NAMALWA (cell line): ENCODE data around the gene WASHC2A.
"Not testable (repeated sequence)": the region's sequence is repeated elsewhere in the genome, so short reads cannot be mapped to it uniquely, and the experiment has no call there.

Experiments used
- DNase-seq: peaks from one replicate; pipeline ENCODE4 v3.0.0-alpha.2; 2015; ENCODE audit warnings: low spot score

Gene WASHC2A

GRCh38 chr10:50067546-50068351, at the start of gene WASHC2A:
Gene WASHC2A, plus strand, starts transcription at chr10:50067954. Its CDS starts 52 bp downstream, at chr10:50068006.
- DNase-seq, result peak; percentile 61

GRCh38 chr10:50019279-50019678, 48.5 kb upstream of the WASHC2A start:
- DNase-seq, result not testable (repeated sequence)

- DNase-seq, result not testable (repeated sequence)
Measured at GRCh38 chr10:50020451-50021024, 47.2 kb upstream of the WASHC2A start.

GRCh38 chr10:50021646-50022045, 46.1 kb upstream of the WASHC2A start:
- no peak for DNase-seq

- DNase-seq, result not testable (repeated sequence)
Measured at GRCh38 chr10:50024716-50025383, 42.9 kb upstream of the WASHC2A start.

GRCh38 chr10:50025627-50026026, 42.1 kb upstream of the WASHC2A start:
- DNase-seq, result no peak

- no peak for DNase-seq
Measured at GRCh38 chr10:50027195-50027594, 40.6 kb upstream of the WASHC2A start.

GRCh38 chr10:50033481-50033880, 34.3 kb upstream of the WASHC2A start:
- DNase-seq, result no peak

- not testable (repeated sequence) for DNase-seq
Measured at GRCh38 chr10:50035337-50035736, 32.4 kb upstream of the WASHC2A start.

GRCh38 chr10:50044941-50045664, 22.7 kb upstream of the WASHC2A start:
- DNase-seq, result no peak

GRCh38 chr10:50046457-50046856, 21.3 kb upstream of the WASHC2A start:
- DNase-seq, result not testable (repeated sequence)

- DNase-seq, result not testable (repeated sequence)
Measured at GRCh38 chr10:50047594-50047993, 20.2 kb upstream of the WASHC2A start.

GRCh38 chr10:50051995-50052660, 15.6 kb upstream of the WASHC2A start:
- not testable (repeated sequence) for DNase-seq

GRCh38 chr10:50052778-50053376, 14.9 kb upstream of the WASHC2A start:
- DNase-seq, result not testable (repeated sequence)

- DNase-seq, result not testable (repeated sequence)
Measured at GRCh38 chr10:50055494-50056292, 12.1 kb upstream of the WASHC2A start.

- DNase-seq, result not testable (repeated sequence)
Measured at GRCh38 chr10:50056654-50057053, 11.1 kb upstream of the WASHC2A start.

GRCh38 chr10:50058727-50059126, 9.0 kb upstream of the WASHC2A start:
- DNase-seq, result not testable (repeated sequence)

- not testable (repeated sequence) for DNase-seq
Measured at GRCh38 chr10:50059946-50060345, 7.8 kb upstream of the WASHC2A start.

GRCh38 chr10:50061548-50061947, 6.2 kb upstream of the WASHC2A start:
- DNase-seq, result not testable (repeated sequence)

- DNase-seq, result peak; percentile 20
Measured at GRCh38 chr10:50063100-50063499, 4.7 kb upstream of the WASHC2A start.
